Tibial artery (tissue), 4 donors: ENCODE measurements around the gene SDK1.
"Not testable (repeated sequence)": the region's sequence is repeated elsewhere in the genome, so short reads cannot be mapped to it uniquely, and the experiment has no call there.

ENCODE experiments used
- DNase-seq, 2 donors: peaks; one replicate each; pipeline ENCODE4 v3.0.0-alpha.2; 2019
- H3K27ac ChIP-seq, 2 donors: fragments of 200-600 bp; sonication (generic) in 1 of 2; 1 replicate in 1 of 2; 2 replicates in 1 of 2; pipeline ENCODE4 v1.5.1; 2018 to 2019; ENCODE audit warnings: mild to moderate bottlenecking in 1 of 2
- H3K27me3 ChIP-seq, 2 donors: fragments of 200-600 bp; sonication (generic) in 1 of 2; one replicate each; pipeline versions ENCODE4 v1.5.1 to v1.6.0; 2016 to 2019
- H3K36me3 ChIP-seq, 3 donors: fragments of 200-600 bp; sonication (generic) in 2 of 3; one replicate each; pipeline ENCODE4 v1.5.1; 2016 to 2019; ENCODE audit warnings: mild to moderate bottlenecking in 2 of 3
- H3K4me1 ChIP-seq, 4 donors: fragments of 200-600 bp; sonication (generic) in 2 of 4; 1 replicate in 3 of 4; 2 replicates in 1 of 4; pipeline ENCODE4 v1.5.1; 2016 to 2019
- H3K4me3 ChIP-seq, 2 donors: fragments of 200-600 bp; sonication (generic) in 1 of 2; 1 replicate in 1 of 2; 2 replicates in 1 of 2; pipeline ENCODE4 v1.5.1; 2018 to 2019; ENCODE audit warnings: mild to moderate bottlenecking in 2 of 2
- H3K9me3 ChIP-seq, 3 donors: fragments of 200-600 bp; sonication (generic) in 1 of 3; one replicate each; pipeline ENCODE4 v1.5.1; 2016 to 2019
- intact Hi-C: fragments of 100-400 bp; cut with DNase I; formaldehyde crosslinking; loops from one replicate; pipeline ENCODE4 v1.15.0; 2023; ENCODE audit warnings: low total_unique reads
- TF ChIP-seq, protein P1 (sequence below), 2 experiments: fragments of 200-600 bp in 1 of 2; fragments of 450-650 bp in 1 of 2; IDR thresholded peaks; one replicate each; pipeline ENCODE4 v1.5.1; 2017 to 2019; ENCODE audit warnings: antibody characterized with exemption in 2 of 2, mild to moderate bottlenecking in 1 of 2, moderate library complexity in 1 of 2

Gene SDK1

DNA sequence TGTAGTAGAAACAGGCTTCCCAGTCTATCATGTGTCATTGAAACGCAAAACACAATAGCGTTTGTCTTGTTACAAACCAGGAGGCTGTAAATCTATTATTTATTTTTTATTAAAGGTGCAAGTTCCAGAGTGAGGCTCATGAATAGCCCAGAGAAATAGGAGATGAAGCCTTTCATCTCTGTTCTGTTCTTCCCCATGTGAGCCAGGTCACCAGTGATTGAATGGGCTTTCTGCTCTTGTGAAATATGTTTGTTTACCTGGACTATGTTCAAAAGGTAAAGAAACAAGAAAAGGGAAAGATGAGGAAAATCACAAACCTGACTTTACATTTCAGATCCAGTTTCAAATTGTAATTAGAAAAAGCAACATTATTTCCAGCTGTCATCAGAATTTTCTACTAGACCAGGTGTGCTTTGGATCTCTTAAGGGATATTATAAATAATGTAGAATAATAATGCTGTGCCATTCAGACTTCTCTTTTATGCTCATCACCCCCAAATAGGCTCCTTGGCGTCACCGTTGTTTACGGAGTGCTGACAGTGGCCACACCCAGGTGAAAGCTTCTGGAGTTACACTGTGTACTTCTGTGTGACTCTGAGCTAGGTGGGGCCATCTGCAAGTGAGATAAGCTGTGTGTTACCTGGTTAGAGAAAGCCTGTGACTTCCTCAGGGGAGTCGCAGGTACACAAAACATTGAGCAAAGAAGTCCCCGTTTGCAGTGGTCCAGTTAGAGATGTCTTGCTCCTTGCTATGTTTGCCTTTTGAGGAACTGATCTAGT is 274.9 kb downstream of the SDK1 start:
- H3K27ac ChIP-seq, result no peak overlapping the region
- H3K36me3 ChIP-seq, result no peaks in the 10 kb centered on the region
- TF ChIP-seq, protein P1, sequence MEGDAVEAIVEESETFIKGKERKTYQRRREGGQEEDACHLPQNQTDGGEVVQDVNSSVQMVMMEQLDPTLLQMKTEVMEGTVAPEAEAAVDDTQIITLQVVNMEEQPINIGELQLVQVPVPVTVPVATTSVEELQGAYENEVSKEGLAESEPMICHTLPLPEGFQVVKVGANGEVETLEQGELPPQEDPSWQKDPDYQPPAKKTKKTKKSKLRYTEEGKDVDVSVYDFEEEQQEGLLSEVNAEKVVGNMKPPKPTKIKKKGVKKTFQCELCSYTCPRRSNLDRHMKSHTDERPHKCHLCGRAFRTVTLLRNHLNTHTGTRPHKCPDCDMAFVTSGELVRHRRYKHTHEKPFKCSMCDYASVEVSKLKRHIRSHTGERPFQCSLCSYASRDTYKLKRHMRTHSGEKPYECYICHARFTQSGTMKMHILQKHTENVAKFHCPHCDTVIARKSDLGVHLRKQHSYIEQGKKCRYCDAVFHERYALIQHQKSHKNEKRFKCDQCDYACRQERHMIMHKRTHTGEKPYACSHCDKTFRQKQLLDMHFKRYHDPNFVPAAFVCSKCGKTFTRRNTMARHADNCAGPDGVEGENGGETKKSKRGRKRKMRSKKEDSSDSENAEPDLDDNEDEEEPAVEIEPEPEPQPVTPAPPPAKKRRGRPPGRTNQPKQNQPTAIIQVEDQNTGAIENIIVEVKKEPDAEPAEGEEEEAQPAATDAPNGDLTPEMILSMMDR (IDR thresholded peaks at IDR 0.05), result no peak
- H3K4me1 ChIP-seq, result no peaks in the 10 kb centered on the region
- intact Hi-C loops, result no loop called here
- H3K4me3 ChIP-seq, result no peak overlapping the region
- peaks cover 0 to 4% (median 0%) of the 10 kb centered on the region in 3 donors for H3K9me3 ChIP-seq
- no peaks in the 10 kb centered on the region for H3K27me3 ChIP-seq
- no peak for DNase-seq

DNA sequence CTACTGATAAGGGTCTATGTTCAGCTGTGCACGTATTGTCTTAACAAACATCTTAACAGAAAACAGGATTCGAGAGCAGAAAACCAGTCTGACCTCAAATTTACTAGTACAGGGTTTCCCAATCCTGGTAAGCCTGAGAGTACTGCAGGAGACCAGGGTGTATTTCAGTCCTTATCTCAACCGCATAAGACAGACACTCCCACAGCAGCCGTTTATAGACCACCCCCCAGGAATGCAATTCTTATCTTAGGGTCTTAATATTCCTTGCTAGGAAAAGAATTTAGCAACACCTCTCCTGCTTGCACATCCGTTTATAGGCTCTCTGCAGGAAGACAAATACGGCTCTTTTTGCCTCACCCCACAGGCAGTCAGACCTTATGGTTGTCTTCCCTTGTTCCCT is 277.3 kb downstream of the SDK1 start:
- H3K9me3 ChIP-seq, result peaks cover 0 to 4% (median 0%) of the 10 kb centered on the region in 3 donors
- DNase-seq, result no peak
- TF ChIP-seq, protein P1 (IDR thresholded peaks at IDR 0.05), result no peak
- no peak overlapping the region for H3K27ac ChIP-seq
- intact Hi-C loops, result no loop called here
- H3K36me3 ChIP-seq, result no peaks in the 10 kb centered on the region
- H3K4me1 ChIP-seq, result no peaks in the 10 kb centered on the region
- H3K27me3 ChIP-seq, result no peaks in the 10 kb centered on the region
- H3K4me3 ChIP-seq, result no peak overlapping the region

DNA sequence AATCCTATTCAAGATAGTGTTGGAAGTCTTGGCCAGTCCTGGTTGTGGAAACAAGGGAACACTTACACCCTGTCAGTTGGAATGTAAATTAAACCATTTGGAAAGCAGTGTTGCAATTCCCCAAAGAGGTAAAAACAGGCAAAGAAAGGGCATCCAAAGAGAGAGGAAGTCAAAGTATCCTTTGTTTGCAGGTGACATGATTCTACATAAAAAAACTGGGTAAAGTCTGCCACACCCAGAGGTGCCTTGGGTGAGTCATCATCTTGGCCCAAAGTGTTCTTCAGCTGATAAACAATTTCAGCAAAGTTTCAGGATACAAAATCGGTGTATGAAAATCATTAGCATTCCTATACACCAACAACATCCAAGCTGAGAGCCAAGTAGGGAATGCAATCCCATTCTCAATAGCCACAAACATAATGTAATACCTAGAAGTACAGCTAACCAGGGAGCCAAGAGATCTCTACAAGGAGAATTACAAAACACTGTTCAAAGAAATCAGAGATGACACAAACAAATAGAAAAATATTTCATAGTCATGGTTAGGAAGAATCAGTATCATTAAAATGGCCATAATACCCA is 278.7 kb downstream of the SDK1 start:
- DNase-seq, result no peak

DNA sequence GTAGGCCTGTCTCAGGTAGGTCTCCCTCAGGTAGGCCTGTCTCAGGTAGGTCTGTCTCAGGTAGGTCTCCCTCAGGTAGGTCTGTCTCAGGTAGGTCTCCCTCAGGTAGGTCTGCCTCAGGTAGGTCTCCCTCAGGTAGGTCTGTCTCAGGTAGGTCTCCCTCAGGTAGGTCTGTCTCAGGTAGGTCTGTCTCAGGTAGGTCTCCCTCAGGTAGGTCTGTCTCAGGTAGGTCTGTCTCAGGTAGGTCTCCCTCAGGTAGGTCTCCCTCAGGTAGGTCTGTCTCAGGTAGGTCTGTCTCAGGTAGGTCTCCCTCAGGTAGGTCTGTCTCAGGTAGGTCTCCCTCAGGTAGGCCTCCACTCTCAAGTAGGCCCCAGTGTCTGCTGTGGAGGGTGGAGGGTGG is 281.1 kb downstream of the SDK1 start:
- H3K4me3 ChIP-seq, H3K27ac ChIP-seq, H3K4me1 ChIP-seq, H3K36me3 ChIP-seq, intact Hi-C loops, DNase-seq, H3K27me3 ChIP-seq, H3K9me3 ChIP-seq: not testable (repeated sequence)

More for the DNA sequence above, 278.7 kb downstream of the SDK1 start:
- Histone ChIP-seq H3K27me3 (no peaks in the 10 kb centered on the region), H3K36me3 (no peaks in the 10 kb centered on the region), H3K4me3 (no peak overlapping the region), H3K9me3 (peaks cover 0 to 4% (median 0%) of the 10 kb centered on the region in 3 donors), H3K27ac (no peak overlapping the region), H3K4me1 (no peaks in the 10 kb centered on the region)
- intact Hi-C loops, result no loop called here
- TF ChIP-seq, protein P1 (IDR thresholded peaks at IDR 0.05), result no peak

DNA sequence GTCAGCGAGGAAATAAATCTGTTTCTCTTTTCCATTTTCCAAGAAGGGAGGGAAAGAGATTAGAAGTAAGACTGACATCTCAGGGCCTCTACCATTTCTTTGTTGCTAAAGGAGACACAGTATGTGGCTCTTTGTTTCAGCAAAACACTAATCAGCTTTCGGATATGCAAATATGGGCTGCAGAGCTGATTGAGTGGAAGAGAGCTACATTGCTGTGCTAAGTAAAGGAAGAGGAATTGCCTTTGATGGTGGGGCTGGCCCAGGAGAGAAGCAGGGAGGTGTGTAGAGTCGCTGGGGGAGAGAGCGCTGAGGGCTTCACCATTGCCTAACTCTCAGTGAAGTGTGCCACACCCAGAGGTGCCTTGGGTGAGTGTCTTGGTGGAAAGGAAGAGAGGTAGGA is 284.8 kb downstream of the SDK1 start:
- Histone ChIP-seq H3K4me1 (no peaks in the 10 kb centered on the region), H3K27ac (no peak overlapping the region), H3K4me3 (no peak overlapping the region), H3K36me3 (no peaks in the 10 kb centered on the region), H3K9me3 (no peaks in the 10 kb centered on the region), H3K27me3 (no peaks in the 10 kb centered on the region)
- no peak for DNase-seq
- intact Hi-C loops, result no loop called here
- TF ChIP-seq, protein P1 (IDR thresholded peaks at IDR 0.05), result no peak

DNA sequence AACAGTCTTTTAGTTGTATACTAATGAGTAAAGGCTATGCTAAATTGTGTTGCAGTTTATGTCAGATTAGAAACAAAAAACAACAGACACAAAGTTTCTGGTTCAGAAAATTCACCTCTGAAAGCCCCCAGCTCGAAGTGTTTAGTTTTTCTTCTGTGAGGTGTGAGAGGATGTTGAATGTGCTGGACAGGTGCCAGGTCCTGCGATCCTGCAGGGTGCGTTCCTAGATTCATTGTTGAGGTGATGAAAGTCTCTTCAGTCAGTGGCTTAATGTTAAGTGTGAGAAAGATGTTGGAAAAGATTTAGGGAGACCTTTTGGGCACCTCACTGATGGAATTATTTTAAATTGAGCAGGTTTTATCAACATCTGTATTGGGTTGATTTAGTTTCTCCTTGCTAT is 287.3 kb downstream of the SDK1 start:
- peaks cover 0 to 4% (median 0%) of the 10 kb centered on the region in 4 donors for H3K4me1 ChIP-seq
- TF ChIP-seq, protein P1 (IDR thresholded peaks at IDR 0.05), result no peak
- no peaks in the 10 kb centered on the region for H3K36me3 ChIP-seq
- H3K4me3 ChIP-seq, result no peak overlapping the region
- H3K27ac ChIP-seq, result no peak overlapping the region
- no peaks in the 10 kb centered on the region for H3K27me3 ChIP-seq
- H3K9me3 ChIP-seq, result no peaks in the 10 kb centered on the region
- DNase-seq, result no peak
- intact Hi-C loops, result no loop called here
